B cell (primary cell): Measurements from ENCODE around the gene NUB1. TPM values are rescaled to one million over a fixed set of nuclear protein-coding genes. Genes with fewer than 3 reads are reported as not detected.
A peak's percentile ranks its signal among the peaks of the same experiment; 100 is the strongest.

Experiments used
- ATAC-seq: fragments of 200-7000 bp; cut with Tn5 transposase; one replicate; pipeline ENCODE4 v1.10.0; 2021; ENCODE audit warnings: low read depth, mild to moderate bottlenecking, moderate number of reproducible peaks, moderate library complexity
- CTCF ChIA-PET: fragments of 350-600 bp; sonication (Branson Sonifier 250); formaldehyde crosslinking; loops from one replicate; lab custom pipeline; 2021; ENCODE audit warnings: antibody characterized with exemption, inconsistent platforms; lab: Charles Lee
- POLR2A ChIA-PET: fragments of 350-600 bp; sonication (Branson Sonifier 250); formaldehyde crosslinking; loops from one replicate; lab custom pipeline; 2021; ENCODE audit warnings: antibody characterized with exemption; lab: Charles Lee
- DNase-seq: peaks from one replicate; pipeline ENCODE4 v3.0.0; 2013
- H2AFZ ChIP-seq: 2 replicates; pipeline ENCODE4 v1.6.1; 2012; ENCODE audit warnings: mild to moderate bottlenecking, low read depth, low read length; ENCODE audit not compliant: insufficient read depth, poor library complexity, severe bottlenecking
- H3K27ac ChIP-seq, 2 donors: 1 replicate in 1 of 2; 2 replicates in 1 of 2; pipeline ENCODE4 v1.5.1; 2012 to 2013; ENCODE audit warnings: low read length in 2 of 2, mild to moderate bottlenecking in 2 of 2, moderate library complexity in 1 of 2
- H3K27me3 ChIP-seq, 4 experiments: fragments of 200-600 bp in 1 of 4; sonication (generic) in 1 of 4; replicated peaks in 1 of 4; 1 replicate in 2 of 4; 2 replicates in 2 of 4; pipeline versions ENCODE4 v1.6.1 to v1.7.0; 2013 to 2016; ENCODE audit warnings: low read length in 3 of 4, mild to moderate bottlenecking in 2 of 4, mixed read lengths in 1 of 4, moderate library complexity in 1 of 4; ENCODE audit not compliant: insufficient read depth in 4 of 4, control insufficient read depth in 3 of 4; ENCODE audit errors: control extremely low read depth in 1 of 4
- H3K36me3 ChIP-seq, 2 experiments: replicated peaks in 1 of 2; 1 replicate in 1 of 2; 2 replicates in 1 of 2; pipeline versions ENCODE4 v1.6.1 to v1.7.1; 2013; ENCODE audit warnings: low read length in 1 of 2; ENCODE audit not compliant: insufficient read depth in 2 of 2, control insufficient read depth in 1 of 2; ENCODE audit errors: control extremely low read depth in 1 of 2, extremely low read depth in 1 of 2
- H3K4me1 ChIP-seq, 2 donors: fragments of 200-600 bp in 1 of 2; sonication (generic) in 1 of 2; 1 replicate in 1 of 2; 2 replicates in 1 of 2; pipeline versions ENCODE4 v1.5.1 to v1.6.1; 2013 to 2017; ENCODE audit warnings: low read length in 2 of 2; ENCODE audit not compliant: control insufficient read depth in 2 of 2, insufficient read depth in 2 of 2
- H3K4me2 ChIP-seq: replicated peaks from 2 replicates; pipeline ENCODE3; 2012; ENCODE audit warnings: mild to moderate bottlenecking, low read depth, low read length; ENCODE audit not compliant: poor library complexity, severe bottlenecking
- H3K4me3 ChIP-seq, 5 experiments: fragments of 200-600 bp in 1 of 5; sonication (generic) in 1 of 5; 1 replicate in 3 of 5; 2 replicates in 2 of 5; pipeline versions ENCODE4 v1.5.1 to v1.7.0; 2011 to 2016; ENCODE audit warnings: low read length in 4 of 5, mild to moderate bottlenecking in 4 of 5, low read depth in 2 of 5, control low read depth in 1 of 5, moderate library complexity in 1 of 5; ENCODE audit not compliant: insufficient read depth in 1 of 5; ENCODE audit errors: control extremely low read depth in 1 of 5, extremely low read depth in 1 of 5
- H3K79me2 ChIP-seq: fragments of 200-600 bp; sonication (generic); one replicate; pipeline ENCODE4 v1.6.0; 2016; ENCODE audit warnings: low read length; ENCODE audit not compliant: control insufficient read depth, insufficient read depth
- H3K9ac ChIP-seq: fragments of 200-600 bp; sonication (generic); 2 replicates; pipeline ENCODE4 v1.6.1; 2017; ENCODE audit warnings: mild to moderate bottlenecking, low read length, moderate library complexity
- H3K9me3 ChIP-seq, 3 donors: one replicate each; pipeline versions ENCODE4 v1.6.1 to v1.7.1; 2013; ENCODE audit warnings: low read length in 2 of 3; ENCODE audit not compliant: control insufficient read depth in 2 of 3, insufficient read depth in 1 of 3; ENCODE audit errors: control extremely low read depth in 1 of 3
- H4K20me1 ChIP-seq: 2 replicates; pipeline ENCODE4 v1.6.0; 2012; ENCODE audit warnings: mild to moderate bottlenecking, low read length; ENCODE audit not compliant: insufficient read depth, control insufficient read depth, poor library complexity, severe bottlenecking
- H3K27ac Mint-ChIP-seq: one replicate; pipeline ENCODE4 v1.8.0; 2021; ENCODE audit warnings: mixed read lengths
- H3K27me3 Mint-ChIP-seq: one replicate; pipeline ENCODE4 v1.8.0; 2021; ENCODE audit warnings: mixed read lengths
- H3K4me1 Mint-ChIP-seq: one replicate; pipeline ENCODE4 v1.8.0; 2021; ENCODE audit warnings: mixed read lengths
- H3K4me3 Mint-ChIP-seq: one replicate; pipeline ENCODE4 v1.8.0; 2021; ENCODE audit warnings: mixed read lengths
- H3K9me3 Mint-ChIP-seq: one replicate; pipeline ENCODE4 v1.8.0; 2022; ENCODE audit warnings: mixed read lengths; ENCODE audit not compliant: insufficient read depth
- CTCF ChIP-seq: fragments of 200-600 bp; IDR thresholded peaks from one replicate; pipeline ENCODE4 v1.8.0; 2022; ENCODE audit warnings: antibody characterized with exemption, mild to moderate bottlenecking
- EZH2 ChIP-seq: IDR thresholded peaks from 2 replicates; pipeline ENCODE4 v1.6.1; 2012; ENCODE audit warnings: borderline replicate concordance, low read depth, mild to moderate bottlenecking, moderate library complexity, low read length; ENCODE audit not compliant: insufficient read depth, poor library complexity, severe bottlenecking
- WGBS: methylation state at CpG from one replicate; pipeline ENCODE4 v1.1.5; 2013; ENCODE audit warnings: missing lambda C conversion rate; ENCODE audit not compliant: insufficient coverage; 5-methylcytosine and 5-hydroxymethylcytosine counted together
- intact Hi-C: fragments of 100-400 bp; cut with micrococcal nuclease; formaldehyde crosslinking; loops from one replicate; pipeline ENCODE4 v1.10.0; 2022
- polyA plus RNA-seq: library from polyadenylated mRNA; depleted of rRNA; stranded (reverse); fragments of >200 nt; gene quantifications from 2 replicates; pipeline ENCODE4 v1.2.3, GENCODE V29; 2012
- total RNA-seq, 2 donors: library from RNA; stranded (reverse); fragments of 120-200 nt in 1 of 2; gene quantifications; 1 replicate in 1 of 2; 2 replicates in 1 of 2; pipeline versions ENCODE4 v1.2.3 to v1.2.4, GENCODE V29; 2013 to 2022

Gene NUB1
- total and polyA plus RNA-seq, 2 donors (not counting 1 experiment from before 2014, with no cell fraction given), result 55.0 to 104 TPM

- Mint-ChIP-seq H3K27me3 (no peaks in the 10 kb centered on the region), H3K9me3 (peaks cover 5% of the 10 kb centered on the region), H3K27ac (peak overlapping the region; percentile 91), H3K4me3 (peak overlapping the region; percentile 88), H3K4me1 (peaks cover 36% of the 10 kb centered on the region)
- peak overlapping the region; percentile 53 for H2AFZ ChIP-seq
- ATAC-seq (peak; percentile 16), DNase-seq (peak; percentile 77)
- H3K4me2 ChIP-seq, result peak overlapping the region; percentile 69
- H4K20me1 ChIP-seq, result peaks cover 6% of the 10 kb centered on the region
- ChIA-PET POLR2A (interaction anchor here (0.9 to 1.2 kb wide), 3 partner anchors 8 to 290 kb away, joined by 3 to 5 read pairs (median 5); partner anchors contain the start of gene ABCF2), CTCF (interaction anchor here (1.1 to 4.9 kb wide), 8 partner anchors 9 to 106 kb away, joined by 3 to 55 read pairs (median 4); no protein-coding TSS in a partner anchor)
- no CpG with 5 or more reads among the region's 11 CpGs for WGBS
- H3K9ac ChIP-seq, result peak overlapping the region; percentile 69
- peaks cover 41% of the 10 kb centered on the region for H3K79me2 ChIP-seq
- H3K27me3 ChIP-seq, result no peaks in the 10 kb centered on the region
- intact Hi-C loops, result loop anchor here (1.0 to 5.0 kb wide), 4 partner anchors 8 to 260 kb away; partner anchors contain the start of genes FASTK, SMARCD3 and TMUB1
- H3K36me3 ChIP-seq, result peaks cover 6 to 29% of the 10 kb centered on the region in 2 experiments
- peaks cover 29 to 36% of the 10 kb centered on the region in 2 donors for H3K4me1 ChIP-seq
- H3K4me3 ChIP-seq, result peak overlapping the region; percentile 62 to 100 (median 84)
- H3K9me3 ChIP-seq, result peaks cover 0 to 17% (median 2%) of the 10 kb centered on the region in 3 donors
- peak overlapping the region; percentile 79 to 80 for H3K27ac ChIP-seq
- TF ChIP-seq EZH2, result no peak
These were observed 562 bp downstream of the NUB1 start for GRCh38 chr7:151342102-151342646.

GRCh38 chr7:151342811-151343210 lies 1.2 kb downstream of the NUB1 start:
- ChIA-PET CTCF (interaction anchor here (1.1 to 4.9 kb wide), 5 partner anchors 8 to 29 kb away, joined by 3 to 55 read pairs (median 4); no protein-coding TSS in a partner anchor), POLR2A (no interaction called here)
- peak; percentile 25 for TF ChIP-seq CTCF
- no peak for TF ChIP-seq EZH2
- peaks cover 29 to 36% of the 10 kb centered on the region in 2 donors for H3K4me1 ChIP-seq
- H3K4me3 ChIP-seq, result peak overlapping the region; percentile 62 to 100 (median 84)
- H4K20me1 ChIP-seq, result peaks cover 6% of the 10 kb centered on the region
- peaks cover 46% of the 10 kb centered on the region for H3K79me2 ChIP-seq
- ATAC-seq (no peak), DNase-seq (no peak)
- Mint-ChIP-seq H3K27me3 (no peaks in the 10 kb centered on the region), H3K4me1 (peaks cover 39% of the 10 kb centered on the region), H3K9me3 (peaks cover 5% of the 10 kb centered on the region), H3K4me3 (peak overlapping the region; percentile 88), H3K27ac (no peak overlapping the region)
- intact Hi-C loops, result loop anchor here (1.0 to 5.0 kb wide), 4 partner anchors 7 to 261 kb away; partner anchors contain the start of genes FASTK, SMARCD3 and TMUB1
- no peak overlapping the region for H2AFZ ChIP-seq
- peak overlapping the region; percentile 79 to 80 for H3K27ac ChIP-seq
- H3K9ac ChIP-seq, result peak overlapping the region; percentile 69
- peaks cover 9 to 33% of the 10 kb centered on the region in 2 experiments for H3K36me3 ChIP-seq
- peak overlapping the region; percentile 69 for H3K4me2 ChIP-seq
- H3K9me3 ChIP-seq, result peaks cover 0 to 17% (median 2%) of the 10 kb centered on the region in 3 donors
- H3K27me3 ChIP-seq, result no peaks in the 10 kb centered on the region
- 66% methylated on average over 4 of the region's 8 CpGs for WGBS
